Stimulated activated naive B cell treated with anti-CD40 and anti-IgM and Interleukin-4, amounts not matched to agents 10 μg/mL and 1 μg/mL and 100 μg/mL, for 72 hours (primary cell): ENCODE results near the gene ADGRD2.

Source experiments
- ATAC-seq, 2 donors: fragments of 150-1000 bp; cut with Tn5 transposase; replicated peaks; 2 replicates each; pipeline ENCODE4 v1.10.0; 2021; ENCODE audit warnings: moderate library complexity in 1 of 2
- DNase-seq: peaks from one replicate; pipeline ENCODE4 v3.0.0; 2021
- H3K27ac Mint-ChIP-seq: one replicate; pipeline ENCODE4 v1.8.0; 2022; ENCODE audit warnings: mild to moderate bottlenecking, mixed read lengths
- H3K27me3 Mint-ChIP-seq, 2 donors: one replicate each; pipeline ENCODE4 v1.8.0; 2022; ENCODE audit warnings: mixed read lengths in 2 of 2
- H3K36me3 Mint-ChIP-seq, 2 donors: one replicate each; pipeline ENCODE4 v1.8.0; 2022; ENCODE audit warnings: mixed read lengths in 2 of 2, mild to moderate bottlenecking in 1 of 2
- H3K4me1 Mint-ChIP-seq, 2 donors: one replicate each; pipeline ENCODE4 v1.8.0; 2022; ENCODE audit warnings: mixed read lengths in 2 of 2, mild to moderate bottlenecking in 1 of 2
- H3K4me3 Mint-ChIP-seq, 2 donors: one replicate each; pipeline ENCODE4 v1.8.0; 2022; ENCODE audit warnings: mild to moderate bottlenecking in 2 of 2, mixed read lengths in 2 of 2, moderate library complexity in 1 of 2
- H3K9me3 Mint-ChIP-seq, 2 donors: one replicate each; pipeline ENCODE4 v1.8.0; 2022; ENCODE audit warnings: mixed read lengths in 2 of 2, mild to moderate bottlenecking in 1 of 2

The ADGRD2 gene

GRCh38 chr9:124444166-124444565 is 6.1 kb upstream of the ADGRD2 start:
- Mint-ChIP-seq H3K9me3 (peaks cover 0 to 2% of the 10 kb centered on the region in 2 donors), H3K27me3 (peaks cover 47 to 56% of the 10 kb centered on the region in 2 donors), H3K4me3 (no peak overlapping the region), H3K4me1 (peaks cover 0 to 7% of the 10 kb centered on the region in 2 donors), H3K36me3 (peaks cover 0 to 3% of the 10 kb centered on the region in 2 donors), H3K27ac (no peak overlapping the region)
- no peak for ATAC-seq
- no peak for DNase-seq

- peaks cover 53 to 64% of the 10 kb centered on the region in 2 donors for H3K27me3 Mint-ChIP-seq
- no peak overlapping the region for H3K4me3 Mint-ChIP-seq
- DNase-seq (no peak), ATAC-seq (no peak)
- no peaks in the 10 kb centered on the region for H3K9me3 Mint-ChIP-seq
- H3K36me3 Mint-ChIP-seq, result no peaks in the 10 kb centered on the region
- H3K4me1 Mint-ChIP-seq, result peaks cover 7 to 14% of the 10 kb centered on the region in 2 donors
- H3K27ac Mint-ChIP-seq, result no peak overlapping the region
These were observed 3.0 kb upstream of the ADGRD2 start for GRCh38 chr9:124447297-124447661.

- ATAC-seq (no peak), DNase-seq (no peak)
- Mint-ChIP-seq H3K9me3 (no peaks in the 10 kb centered on the region), H3K27ac (no peak overlapping the region), H3K36me3 (no peaks in the 10 kb centered on the region), H3K4me3 (no peak overlapping the region), H3K27me3 (peaks cover 59 to 70% of the 10 kb centered on the region in 2 donors), H3K4me1 (peaks cover 7 to 14% of the 10 kb centered on the region in 2 donors)
These were observed 2.2 kb upstream of the ADGRD2 start for GRCh38 chr9:124448019-124448418.

- DNase-seq, result no peak
- no peak for ATAC-seq
- H3K27ac Mint-ChIP-seq, result no peak overlapping the region
- H3K4me1 Mint-ChIP-seq, result peaks cover 7 to 14% of the 10 kb centered on the region in 2 donors
- H3K36me3 Mint-ChIP-seq, result no peaks in the 10 kb centered on the region
- no peaks in the 10 kb centered on the region for H3K9me3 Mint-ChIP-seq
- peaks cover 50 to 71% of the 10 kb centered on the region in 2 donors for H3K27me3 Mint-ChIP-seq
- H3K4me3 Mint-ChIP-seq, result no peak overlapping the region
These were observed 685 bp upstream of the ADGRD2 start for GRCh38 chr9:124449381-124450151.

GRCh38 chr9:124450931-124451661 is 845 bp downstream of the ADGRD2 start:
- no peaks in the 10 kb centered on the region for H3K9me3 Mint-ChIP-seq
- no peak overlapping the region for H3K27ac Mint-ChIP-seq
- no peak overlapping the region for H3K4me3 Mint-ChIP-seq
- peaks cover 54 to 82% of the 10 kb centered on the region in 2 donors for H3K27me3 Mint-ChIP-seq
- peaks cover 7 to 14% of the 10 kb centered on the region in 2 donors for H3K4me1 Mint-ChIP-seq
- no peaks in the 10 kb centered on the region for H3K36me3 Mint-ChIP-seq
- DNase-seq, result no peak
- no peak for ATAC-seq

- DNase-seq, result no peak
- Mint-ChIP-seq H3K4me1 (peaks cover 7 to 14% of the 10 kb centered on the region in 2 donors), H3K36me3 (no peaks in the 10 kb centered on the region), H3K4me3 (no peak overlapping the region), H3K9me3 (no peaks in the 10 kb centered on the region), H3K27me3 (peaks cover 50 to 70% of the 10 kb centered on the region in 2 donors), H3K27ac (no peak overlapping the region)
- no peak for ATAC-seq
These were observed 2.1 kb downstream of the ADGRD2 start for GRCh38 chr9:124452326-124452725.

- DNase-seq, result no peak
- ATAC-seq, result peak in 1 of 2 donors; percentile 23
- H3K4me3 Mint-ChIP-seq, result peak overlapping the region in 1 of 2 donors; percentile 25
- peaks cover 7 to 14% of the 10 kb centered on the region in 2 donors for H3K4me1 Mint-ChIP-seq
- no peaks in the 10 kb centered on the region for H3K9me3 Mint-ChIP-seq
- H3K27me3 Mint-ChIP-seq, result peaks cover 45 to 71% of the 10 kb centered on the region in 2 donors
- H3K27ac Mint-ChIP-seq, result no peak overlapping the region
- no peaks in the 10 kb centered on the region for H3K36me3 Mint-ChIP-seq
These were observed 2.8 kb downstream of the ADGRD2 start for GRCh38 chr9:124452841-124453585.

- Mint-ChIP-seq H3K36me3 (no peaks in the 10 kb centered on the region), H3K4me1 (peaks cover 7 to 14% of the 10 kb centered on the region in 2 donors), H3K27ac (no peak overlapping the region), H3K4me3 (no peak overlapping the region), H3K27me3 (peaks cover 39 to 69% of the 10 kb centered on the region in 2 donors), H3K9me3 (no peaks in the 10 kb centered on the region)
- DNase-seq, result no peak
- peak in 1 of 2 donors; percentile 6 for ATAC-seq
These were observed 3.4 kb downstream of the ADGRD2 start for GRCh38 chr9:124453586-124454191.

- DNase-seq (no peak), ATAC-seq (no peak)
- H3K36me3 Mint-ChIP-seq, result no peaks in the 10 kb centered on the region
- H3K27ac Mint-ChIP-seq, result no peak overlapping the region
- H3K27me3 Mint-ChIP-seq, result peaks cover 36 to 66% of the 10 kb centered on the region in 2 donors
- peaks cover 7 to 14% of the 10 kb centered on the region in 2 donors for H3K4me1 Mint-ChIP-seq
- no peaks in the 10 kb centered on the region for H3K9me3 Mint-ChIP-seq
- no peak overlapping the region for H3K4me3 Mint-ChIP-seq
These were observed 4.0 kb downstream of the ADGRD2 start for GRCh38 chr9:124454296-124454695.

- Mint-ChIP-seq H3K9me3 (no peaks in the 10 kb centered on the region), H3K27me3 (peaks cover 30 to 60% of the 10 kb centered on the region in 2 donors), H3K27ac (no peak overlapping the region), H3K4me1 (peaks cover 7 to 14% of the 10 kb centered on the region in 2 donors), H3K36me3 (no peaks in the 10 kb centered on the region), H3K4me3 (no peak overlapping the region)
- no peak for DNase-seq
- no peak for ATAC-seq
These were observed 4.7 kb downstream of the ADGRD2 start for GRCh38 chr9:124454791-124455443.

- Mint-ChIP-seq H3K4me3 (no peak overlapping the region), H3K27me3 (peaks cover 21 to 51% of the 10 kb centered on the region in 2 donors), H3K4me1 (peaks cover 3 to 7% of the 10 kb centered on the region in 2 donors), H3K36me3 (no peaks in the 10 kb centered on the region), H3K27ac (peak overlapping the region; percentile 31), H3K9me3 (peaks cover 0 to 4% of the 10 kb centered on the region in 2 donors)
- DNase-seq, result no peak
- no peak for ATAC-seq
These were observed 5.6 kb downstream of the ADGRD2 start for GRCh38 chr9:124455820-124456219.

GRCh38 chr9:124456341-124457078 is 6.3 kb downstream of the ADGRD2 start:
- no peaks in the 10 kb centered on the region for H3K36me3 Mint-ChIP-seq
- H3K4me3 Mint-ChIP-seq, result no peak overlapping the region
- ATAC-seq (no peak), DNase-seq (no peak)
- no peak overlapping the region for H3K27ac Mint-ChIP-seq
- peaks cover 0 to 4% of the 10 kb centered on the region in 2 donors for H3K9me3 Mint-ChIP-seq
- H3K4me1 Mint-ChIP-seq, result peaks cover 0 to under 1% of the 10 kb centered on the region in 2 donors
- H3K27me3 Mint-ChIP-seq, result peaks cover 14 to 44% of the 10 kb centered on the region in 2 donors
